Activated naive CD8-positive, alpha-beta T cell treated with anti-CD3 and anti-CD28 coated beads for 36 hours (primary cell): ENCODE measurements around the gene TARBP1. TPM values are rescaled to one million over a fixed set of nuclear protein-coding genes. Genes with fewer than 3 reads are reported as not detected.
"Not testable (repeated sequence)": the region's sequence is repeated elsewhere in the genome, so short reads cannot be mapped to it uniquely, and the experiment has no call there.

ENCODE experiments used
- DNase-seq: peaks from one replicate; pipeline ENCODE4 v3.0.0; 2021
- H3K27ac Mint-ChIP-seq: one replicate; pipeline ENCODE4 v1.8.0; 2022; ENCODE audit warnings: mild to moderate bottlenecking, moderate library complexity, mixed read lengths
- H3K27me3 Mint-ChIP-seq: one replicate; pipeline ENCODE4 v1.8.0; 2022; ENCODE audit warnings: mild to moderate bottlenecking, mixed read lengths
- H3K36me3 Mint-ChIP-seq: one replicate; pipeline ENCODE4 v1.8.0; 2021; ENCODE audit warnings: mild to moderate bottlenecking, mixed read lengths
- H3K4me1 Mint-ChIP-seq: one replicate; pipeline ENCODE4 v1.8.0; 2021; ENCODE audit warnings: mixed read lengths
- H3K4me3 Mint-ChIP-seq: one replicate; pipeline ENCODE4 v1.8.0; 2022; ENCODE audit warnings: mild to moderate bottlenecking, moderate library complexity, mixed read lengths
- H3K9me3 Mint-ChIP-seq: one replicate; pipeline ENCODE4 v1.8.0; 2022; ENCODE audit warnings: mixed read lengths
- total RNA-seq, 2 experiments: library from RNA; stranded (reverse); gene quantifications; one replicate each; pipeline ENCODE4 v1.2.3, GENCODE V29; 2021

TARBP1 gene
- total RNA-seq, 2 experiments from 2014 or later, result 38.6 to 44.0 TPM

DNA sequence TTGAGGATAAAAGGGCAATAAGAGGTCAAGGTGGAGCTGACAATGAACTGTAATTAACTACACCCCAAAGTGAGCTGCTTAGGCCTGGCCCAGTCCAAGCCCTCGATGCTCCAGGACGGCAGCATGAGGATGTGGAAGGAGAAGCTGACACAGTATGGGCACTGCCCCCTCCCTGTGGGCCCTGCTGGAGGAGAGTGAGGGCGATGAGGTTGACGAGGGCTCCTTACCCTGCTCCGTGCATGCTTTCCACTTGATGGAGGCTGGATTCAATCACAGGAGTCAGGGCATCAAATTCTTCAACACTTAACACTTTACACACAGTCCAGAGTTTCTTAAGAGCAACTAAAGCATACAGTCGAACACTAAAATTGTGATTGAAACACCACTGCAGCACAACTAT is 73.3 kb downstream of the TARBP1 start:
- H3K36me3 Mint-ChIP-seq, result peaks cover 21% of the 10 kb centered on the region
- DNase-seq, result no peak
- H3K4me1 Mint-ChIP-seq, result peaks cover 18% of the 10 kb centered on the region
- no peaks in the 10 kb centered on the region for H3K27me3 Mint-ChIP-seq
- no peak overlapping the region for H3K4me3 Mint-ChIP-seq
- H3K27ac Mint-ChIP-seq, result no peak overlapping the region
- no peaks in the 10 kb centered on the region for H3K9me3 Mint-ChIP-seq

- Mint-ChIP-seq H3K4me1 (peaks cover 28% of the 10 kb centered on the region), H3K27ac (no peak overlapping the region), H3K9me3 (no peaks in the 10 kb centered on the region), H3K36me3 (peaks cover 25% of the 10 kb centered on the region), H3K27me3 (no peaks in the 10 kb centered on the region), H3K4me3 (no peak overlapping the region)
- no peak for DNase-seq
Observed at GRCh38 chr1:234402939-234403338, 76.0 kb downstream of the TARBP1 start.

GRCh38 chr1:234401658-234402057 is 77.3 kb downstream of the TARBP1 start:
- peaks cover 2% of the 10 kb centered on the region for H3K9me3 Mint-ChIP-seq
- H3K4me3 Mint-ChIP-seq, result no peak overlapping the region
- H3K27ac Mint-ChIP-seq, result peak overlapping the region; percentile 61
- peaks cover 29% of the 10 kb centered on the region for H3K36me3 Mint-ChIP-seq
- no peaks in the 10 kb centered on the region for H3K27me3 Mint-ChIP-seq
- peaks cover 31% of the 10 kb centered on the region for H3K4me1 Mint-ChIP-seq
- DNase-seq, result no peak

DNA sequence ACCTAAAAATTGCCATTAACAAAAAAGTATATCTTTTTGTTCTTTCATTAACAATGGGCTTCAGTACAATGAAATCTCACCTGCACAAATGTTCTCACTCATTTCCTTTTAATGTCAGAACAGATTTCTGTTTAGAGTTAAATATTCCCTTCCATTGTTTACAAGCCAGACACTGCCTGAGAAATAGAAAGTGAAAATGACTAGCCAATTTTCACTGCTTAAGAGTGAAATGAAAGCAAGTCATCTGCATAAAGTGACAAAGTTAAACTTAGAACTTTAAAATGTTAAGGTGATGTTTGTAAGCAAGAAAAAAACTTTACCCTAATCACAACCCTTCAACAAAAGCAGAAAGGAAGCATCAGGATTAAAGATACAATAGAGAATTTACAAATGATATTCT is 78.2 kb downstream of the TARBP1 start:
- H3K27ac Mint-ChIP-seq, result peak overlapping the region; percentile 82
- no peaks in the 10 kb centered on the region for H3K27me3 Mint-ChIP-seq
- peaks cover 31% of the 10 kb centered on the region for H3K4me1 Mint-ChIP-seq
- H3K4me3 Mint-ChIP-seq, result no peak overlapping the region
- H3K36me3 Mint-ChIP-seq, result peaks cover 30% of the 10 kb centered on the region
- DNase-seq, result no peak
- peaks cover 2% of the 10 kb centered on the region for H3K9me3 Mint-ChIP-seq

DNA sequence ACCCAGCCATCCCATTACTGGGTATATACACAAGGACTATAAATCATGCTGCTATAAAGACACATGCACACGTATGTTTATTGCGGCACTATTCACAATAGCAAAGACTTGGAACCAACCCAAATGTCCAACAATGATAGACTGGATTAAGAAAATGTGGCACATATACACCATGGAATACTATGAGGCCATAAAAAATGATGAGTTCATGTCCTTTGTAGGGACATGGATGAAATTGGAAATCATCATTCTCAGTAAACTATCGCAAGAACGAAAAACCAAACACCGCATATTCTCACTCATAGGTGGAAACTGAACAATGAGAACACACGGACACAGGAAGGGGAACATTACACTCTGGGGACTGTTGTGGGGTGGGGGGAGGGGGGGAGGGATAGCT is 79.5 kb downstream of the TARBP1 start:
- DNase-seq, H3K27me3 Mint-ChIP-seq, H3K27ac Mint-ChIP-seq, H3K4me3 Mint-ChIP-seq, H3K9me3 Mint-ChIP-seq: not testable (repeated sequence)
- H3K4me1 Mint-ChIP-seq, result peaks cover 31% of the 10 kb centered on the region
- H3K36me3 Mint-ChIP-seq, result peaks cover 28% of the 10 kb centered on the region

DNA sequence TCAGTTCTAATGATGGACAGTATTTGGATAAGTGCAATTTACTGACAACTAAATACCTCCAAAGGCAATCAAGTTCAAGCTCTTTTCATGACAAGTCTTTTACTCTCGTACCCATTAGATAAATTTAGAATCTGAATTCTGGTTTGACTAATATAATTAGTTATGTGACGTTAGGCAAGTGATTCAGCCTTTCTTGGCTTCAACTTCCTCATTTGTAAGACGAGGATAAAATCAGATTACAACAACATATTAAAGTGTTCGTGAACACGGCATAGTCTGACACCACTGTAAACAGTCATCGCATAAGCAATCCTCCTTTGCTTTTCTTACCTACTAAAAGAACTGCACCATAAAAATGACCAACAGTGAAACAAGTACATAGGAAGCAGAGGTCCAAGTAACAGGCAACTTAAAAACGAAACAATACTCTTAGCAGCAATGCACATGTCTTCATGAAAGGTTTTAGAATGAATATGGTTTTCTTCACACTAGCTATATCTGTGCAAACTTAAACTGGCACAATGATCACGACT is 80.1 kb downstream of the TARBP1 start:
- DNase-seq, result no peak
- H3K27me3 Mint-ChIP-seq, result no peaks in the 10 kb centered on the region
- peaks cover 28% of the 10 kb centered on the region for H3K36me3 Mint-ChIP-seq
- H3K9me3 Mint-ChIP-seq, result peaks cover 2% of the 10 kb centered on the region
- peaks cover 31% of the 10 kb centered on the region for H3K4me1 Mint-ChIP-seq
- H3K27ac Mint-ChIP-seq, result peak overlapping the region; percentile 27
- no peak overlapping the region for H3K4me3 Mint-ChIP-seq

DNA sequence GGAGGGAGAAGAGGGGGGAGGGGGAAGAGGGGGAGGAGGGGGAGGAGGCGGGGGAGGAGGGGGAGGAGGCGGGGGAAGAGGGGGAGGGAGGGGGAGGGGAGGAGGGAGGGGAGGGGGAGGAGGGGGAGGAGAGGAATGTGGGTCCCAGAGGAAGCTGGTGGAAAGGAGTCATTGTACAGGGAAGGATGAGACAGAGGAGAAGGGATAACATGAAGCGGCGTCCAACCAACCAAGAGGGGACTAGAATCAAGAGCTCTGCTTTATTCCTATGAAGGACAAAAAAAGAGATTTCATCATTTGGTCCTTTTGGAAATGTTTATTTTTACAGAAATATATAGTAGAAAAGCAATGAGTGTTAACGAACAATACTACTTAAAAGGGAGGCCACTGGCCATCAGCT is 81.2 kb downstream of the TARBP1 start:
- H3K27me3 Mint-ChIP-seq, result no peaks in the 10 kb centered on the region
- no peak overlapping the region for H3K4me3 Mint-ChIP-seq
- peaks cover 20% of the 10 kb centered on the region for H3K36me3 Mint-ChIP-seq
- no peak overlapping the region for H3K27ac Mint-ChIP-seq
- H3K9me3 Mint-ChIP-seq, result peaks cover 2% of the 10 kb centered on the region
- H3K4me1 Mint-ChIP-seq, result peaks cover 27% of the 10 kb centered on the region
- DNase-seq, result no peak

DNA sequence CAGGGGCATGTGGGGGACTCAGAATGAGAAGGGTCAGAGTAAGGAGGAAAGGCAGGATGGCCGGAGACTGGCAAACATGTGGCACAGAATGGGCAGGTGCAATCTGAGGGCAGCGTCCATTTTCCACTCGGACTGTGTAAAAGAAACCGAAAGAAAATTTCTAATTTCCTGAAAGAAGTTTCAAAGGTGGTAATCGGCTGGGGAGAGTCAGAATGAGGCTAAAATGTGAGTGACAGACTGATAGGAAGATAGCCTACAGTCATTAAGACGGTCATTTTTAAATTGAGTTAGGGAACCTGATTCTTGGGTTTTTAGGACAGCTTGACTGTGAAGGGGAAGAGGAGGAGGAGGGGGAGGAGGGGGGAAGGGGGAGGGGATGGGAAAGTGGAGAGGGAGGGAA is 82.1 kb downstream of the TARBP1 start:
- H3K27me3 Mint-ChIP-seq, result no peaks in the 10 kb centered on the region
- peaks cover 24% of the 10 kb centered on the region for H3K4me1 Mint-ChIP-seq
- DNase-seq, result no peak
- H3K4me3 Mint-ChIP-seq, result no peak overlapping the region
- peak overlapping the region; percentile 23 for H3K27ac Mint-ChIP-seq
- H3K9me3 Mint-ChIP-seq, result peaks cover 2% of the 10 kb centered on the region
- peaks cover 21% of the 10 kb centered on the region for H3K36me3 Mint-ChIP-seq

GRCh38 chr1:234396092-234396491 is 82.9 kb downstream of the TARBP1 start:
- Mint-ChIP-seq H3K36me3 (peaks cover 19% of the 10 kb centered on the region), H3K4me1 (peaks cover 16% of the 10 kb centered on the region), H3K9me3 (peaks cover 2% of the 10 kb centered on the region), H3K27me3 (no peaks in the 10 kb centered on the region), H3K4me3 (no peak overlapping the region), H3K27ac (no peak overlapping the region)
- no peak for DNase-seq

- DNase-seq, result no peak
- Mint-ChIP-seq H3K9me3 (peaks cover 2% of the 10 kb centered on the region), H3K27me3 (no peaks in the 10 kb centered on the region), H3K4me1 (peaks cover 10% of the 10 kb centered on the region), H3K36me3 (peaks cover 18% of the 10 kb centered on the region), H3K4me3 (no peak overlapping the region), H3K27ac (no peak overlapping the region)
Observed at GRCh38 chr1:234395297-234395696, 83.7 kb downstream of the TARBP1 start.

- no peak for DNase-seq
- Mint-ChIP-seq H3K36me3 (peaks cover 11% of the 10 kb centered on the region), H3K9me3 (peaks cover 2% of the 10 kb centered on the region), H3K27me3 (no peaks in the 10 kb centered on the region), H3K27ac (no peak overlapping the region), H3K4me3 (no peak overlapping the region), H3K4me1 (peaks cover 2% of the 10 kb centered on the region)
Observed at GRCh38 chr1:234393190-234393589, 85.8 kb downstream of the TARBP1 start.

DNA sequence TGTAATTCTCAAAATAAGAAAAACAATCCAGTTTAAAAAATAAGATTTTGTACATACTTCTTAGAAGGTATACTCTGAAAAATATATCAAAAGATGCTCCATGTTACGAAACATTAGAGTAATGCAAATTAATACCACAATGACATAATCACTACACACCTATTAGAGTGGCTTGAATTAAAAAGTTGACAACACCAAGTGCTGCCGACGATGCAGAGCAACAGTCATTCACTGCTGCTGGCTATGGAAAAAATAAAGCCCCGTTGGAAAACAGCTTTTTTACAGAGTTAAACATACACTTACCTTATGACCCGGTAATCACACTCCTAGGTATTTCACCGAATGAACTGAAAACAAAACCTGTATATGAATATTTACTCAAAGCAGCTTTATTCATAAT is 90.9 kb downstream of the TARBP1 start:
- peaks cover 18% of the 10 kb centered on the region for H3K36me3 Mint-ChIP-seq
- H3K9me3 Mint-ChIP-seq, result no peaks in the 10 kb centered on the region
- H3K27ac Mint-ChIP-seq, result no peak overlapping the region
- DNase-seq, result no peak
- H3K4me3 Mint-ChIP-seq, result no peak overlapping the region
- peaks cover 5% of the 10 kb centered on the region for H3K4me1 Mint-ChIP-seq
- no peaks in the 10 kb centered on the region for H3K27me3 Mint-ChIP-seq

DNA sequence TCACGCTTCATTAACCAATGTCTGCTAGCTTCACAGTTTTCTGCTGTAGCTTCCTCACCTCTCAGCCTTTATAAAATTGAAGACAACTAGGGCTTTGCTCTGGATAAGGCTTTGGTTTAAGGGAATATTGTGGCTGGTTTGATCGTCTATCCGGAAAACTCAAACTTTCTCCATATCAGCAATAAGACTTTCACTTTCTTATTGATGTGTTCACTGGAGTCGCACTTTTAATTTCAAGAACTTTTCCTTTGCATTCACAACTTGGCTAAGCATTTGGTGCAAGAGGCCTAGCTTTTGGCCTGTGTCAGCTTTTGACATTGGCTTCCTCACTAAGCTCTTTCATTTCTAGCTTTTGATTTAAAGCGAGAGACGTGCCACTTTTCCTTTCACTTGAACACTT is 92.9 kb downstream of the TARBP1 start:
- Mint-ChIP-seq H3K27ac (peak overlapping the region; percentile 47), H3K27me3 (no peaks in the 10 kb centered on the region), H3K4me1 (peaks cover 11% of the 10 kb centered on the region), H3K9me3 (no peaks in the 10 kb centered on the region), H3K4me3 (no peak overlapping the region), H3K36me3 (peaks cover 13% of the 10 kb centered on the region)
- DNase-seq, result no peak

DNA sequence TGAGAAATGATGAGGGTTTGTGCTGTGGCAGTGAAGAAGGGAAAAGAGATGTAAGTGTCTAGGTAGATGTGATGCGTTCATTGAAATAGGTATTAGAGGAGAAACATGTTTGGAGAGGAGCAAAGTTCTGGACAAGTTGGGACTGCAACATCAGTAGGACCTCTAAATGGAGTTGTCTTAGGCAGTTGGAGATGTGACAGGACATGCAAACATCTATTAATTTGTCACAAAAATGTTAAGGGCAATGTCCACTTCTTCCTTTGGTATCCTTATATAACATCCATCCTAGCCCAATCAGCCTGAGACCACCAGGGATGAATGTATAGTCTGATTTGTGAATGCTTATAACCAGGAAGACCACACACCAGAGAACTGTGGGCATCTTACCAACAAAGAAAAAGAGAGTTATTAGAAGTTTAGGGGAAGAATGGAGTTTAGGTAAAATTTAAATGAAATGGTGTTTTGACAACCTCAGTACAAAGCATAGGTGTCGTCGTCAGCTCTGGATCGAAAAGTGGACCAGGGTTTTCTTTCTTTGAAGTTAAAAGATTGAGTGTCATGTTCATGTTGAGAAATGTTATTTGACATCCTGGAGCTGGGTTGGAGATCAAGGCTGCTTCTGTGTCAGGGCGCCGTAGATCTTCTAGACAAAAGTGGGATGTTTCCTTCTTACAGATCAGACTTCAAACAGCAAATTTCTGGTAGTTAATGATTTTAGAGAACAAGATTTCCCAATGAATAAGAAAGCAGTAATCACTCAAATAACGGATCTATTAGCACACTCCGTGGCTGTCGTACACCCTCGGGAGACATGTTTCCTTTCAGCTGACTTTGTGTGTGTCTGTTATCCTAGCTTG is 97.1 kb downstream of the TARBP1 start:
- Mint-ChIP-seq H3K4me1 (peaks cover 21% of the 10 kb centered on the region), H3K4me3 (no peak overlapping the region), H3K36me3 (peaks cover 36% of the 10 kb centered on the region), H3K27me3 (no peaks in the 10 kb centered on the region), H3K9me3 (peaks cover 3% of the 10 kb centered on the region), H3K27ac (peak overlapping the region; percentile 6)
- DNase-seq, result no peak

DNA sequence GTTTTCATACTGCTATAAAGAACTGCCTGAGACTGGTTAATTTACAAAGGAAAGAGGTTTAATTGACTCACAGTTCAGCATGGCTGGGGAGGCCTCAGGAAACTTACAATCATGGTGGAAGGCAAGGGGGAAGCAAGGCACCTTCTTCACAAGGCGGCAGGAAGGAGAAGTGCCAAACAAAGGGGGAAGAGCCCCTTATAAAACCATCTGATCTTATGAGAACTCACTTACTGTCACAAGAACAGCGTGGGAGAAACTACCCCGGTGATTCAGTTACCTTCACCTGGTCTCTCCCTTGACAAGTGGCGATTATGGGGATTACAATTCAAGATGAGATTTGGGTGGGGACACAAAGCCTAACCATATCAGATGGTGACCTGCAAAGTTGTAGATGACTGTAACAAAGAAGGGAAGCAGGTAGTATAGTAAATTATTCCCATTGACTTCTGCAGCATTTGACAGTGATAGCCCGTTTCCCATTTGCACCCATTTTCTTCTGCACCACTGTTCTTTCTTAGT is 99.3 kb downstream of the TARBP1 start:
- DNase-seq, H3K4me3 Mint-ChIP-seq, H3K9me3 Mint-ChIP-seq, H3K27me3 Mint-ChIP-seq: not testable (repeated sequence)
- peak overlapping the region; percentile 59 for H3K27ac Mint-ChIP-seq
- peaks cover 46% of the 10 kb centered on the region for H3K36me3 Mint-ChIP-seq
- H3K4me1 Mint-ChIP-seq, result peaks cover 34% of the 10 kb centered on the region

- peaks cover 44% of the 10 kb centered on the region for H3K4me1 Mint-ChIP-seq
- H3K27me3 Mint-ChIP-seq, result no peaks in the 10 kb centered on the region
- peaks cover 3% of the 10 kb centered on the region for H3K9me3 Mint-ChIP-seq
- H3K4me3 Mint-ChIP-seq, result no peak overlapping the region
- no peak overlapping the region for H3K27ac Mint-ChIP-seq
- DNase-seq, result no peak
- peaks cover 52% of the 10 kb centered on the region for H3K36me3 Mint-ChIP-seq
Observed at GRCh38 chr1:234375672-234376071, 103.3 kb downstream of the TARBP1 start.
